GM19452 (cell line): Measurements from ENCODE around the gene NKX2-4.
"Not testable (repeated sequence)": the region's sequence is repeated elsewhere in the genome, so short reads cannot be mapped to it uniquely, and the experiment has no call there.

Experiments used
- ATAC-seq: cut with Tn5 transposase; IDR thresholded peaks from one replicate; pipeline ENCODE4 v1.9.1; 2021; ENCODE audit not compliant: unreplicated experiment

NKX2-4 gene

GRCh38 chr20:21397341-21398108 is at the start of gene NKX2-4:
TSS of gene NKX2-4 (minus strand) at chr20:21397526. CDS start at chr20:21397399, 127 bp downstream.
- no peak for ATAC-seq

- ATAC-seq = no peak
Observed at GRCh38 chr20:21437816-21438215, 40.5 kb upstream of the NKX2-4 start.

- ATAC-seq = no peak
Observed at GRCh38 chr20:21437248-21437647, 39.9 kb upstream of the NKX2-4 start.

- ATAC-seq = no peak
Observed at GRCh38 chr20:21436205-21436604, 38.9 kb upstream of the NKX2-4 start.

- ATAC-seq = no peak
Observed at GRCh38 chr20:21435576-21435975, 38.2 kb upstream of the NKX2-4 start.

- ATAC-seq = no peak
Observed at GRCh38 chr20:21433329-21433890, 36.1 kb upstream of the NKX2-4 start.

- no peak for ATAC-seq
Observed at GRCh38 chr20:21432911-21433310, 35.6 kb upstream of the NKX2-4 start.

- ATAC-seq = no peak
Observed at GRCh38 chr20:21430020-21430419, 32.7 kb upstream of the NKX2-4 start.

- ATAC-seq = no peak
Observed at GRCh38 chr20:21424846-21425245, 27.5 kb upstream of the NKX2-4 start.

GRCh38 chr20:21423712-21424111 is 26.4 kb upstream of the NKX2-4 start:
- not testable (repeated sequence) for ATAC-seq

GRCh38 chr20:21421601-21422236 is 24.4 kb upstream of the NKX2-4 start:
- no peak for ATAC-seq

- not testable (repeated sequence) for ATAC-seq
Observed at GRCh38 chr20:21419147-21419546, 21.8 kb upstream of the NKX2-4 start.

- not testable (repeated sequence) for ATAC-seq
Observed at GRCh38 chr20:21413996-21414395, 16.7 kb upstream of the NKX2-4 start.

- no peak for ATAC-seq
Observed at GRCh38 chr20:21411725-21412124, 14.4 kb upstream of the NKX2-4 start.

GRCh38 chr20:21399005-21399475 is 1.7 kb upstream of the NKX2-4 start:
- ATAC-seq = no peak

GRCh38 chr20:21398109-21399004 is 1.0 kb upstream of the NKX2-4 start:
- ATAC-seq = no peak

- no peak for ATAC-seq
Observed at GRCh38 chr20:21396599-21397340, 556 bp downstream of the NKX2-4 start.

GRCh38 chr20:21395666-21396598 is 1.4 kb downstream of the NKX2-4 start:
- ATAC-seq = no peak

- no peak for ATAC-seq
Observed at GRCh38 chr20:21395051-21395665, 2.2 kb downstream of the NKX2-4 start.
